HEK293 (cell line): Measurements from ENCODE around the gene SUPT4H1.

ENCODE experiments used
- CTCF ChIP-seq: fragments of 450-650 bp; formaldehyde crosslinking; IDR thresholded peaks from 2 replicates; pipeline ENCODE4 v1.5.1; 2016; ENCODE audit warnings: missing biosample characterization, missing genetic modification characterization
- KLF7 ChIP-seq: fragments of 450-650 bp; formaldehyde crosslinking; IDR thresholded peaks from 2 replicates; pipeline ENCODE4 v1.5.1; 2016; ENCODE audit warnings: missing biosample characterization, missing genetic modification characterization, borderline replicate concordance
- MZF1 ChIP-seq: fragments of 450-650 bp; formaldehyde crosslinking; IDR thresholded peaks from 2 replicates; pipeline ENCODE4 v1.5.1; 2017; ENCODE audit warnings: missing biosample characterization, missing genetic modification characterization, borderline replicate concordance
- SCRT1 ChIP-seq: fragments of 450-650 bp; formaldehyde crosslinking; IDR thresholded peaks from 2 replicates; pipeline ENCODE4 v1.5.1; 2016; ENCODE audit warnings: missing biosample characterization, missing genetic modification characterization, borderline replicate concordance
- ZNF274 ChIP-seq, 2 experiments: fragments of 200-500 bp in 1 of 2; fragments of 450-650 bp in 1 of 2; sonication (Bioruptor generic) in 1 of 2; formaldehyde crosslinking in 1 of 2; IDR thresholded peaks; 2 replicates each; pipeline versions ENCODE4 v1.5.1 to v1.6.1; 2014 to 2016; ENCODE audit warnings: borderline replicate concordance in 1 of 2, inconsistent platforms in 1 of 2, low read length in 1 of 2, missing biosample characterization in 1 of 2, missing genetic modification characterization in 1 of 2
- ZNF449 ChIP-seq: fragments of 450-650 bp; formaldehyde crosslinking; IDR thresholded peaks from 2 replicates; pipeline ENCODE4 v1.5.1; 2017; ENCODE audit warnings: missing biosample characterization, mild to moderate bottlenecking, missing genetic modification characterization, moderate library complexity

DNA sequence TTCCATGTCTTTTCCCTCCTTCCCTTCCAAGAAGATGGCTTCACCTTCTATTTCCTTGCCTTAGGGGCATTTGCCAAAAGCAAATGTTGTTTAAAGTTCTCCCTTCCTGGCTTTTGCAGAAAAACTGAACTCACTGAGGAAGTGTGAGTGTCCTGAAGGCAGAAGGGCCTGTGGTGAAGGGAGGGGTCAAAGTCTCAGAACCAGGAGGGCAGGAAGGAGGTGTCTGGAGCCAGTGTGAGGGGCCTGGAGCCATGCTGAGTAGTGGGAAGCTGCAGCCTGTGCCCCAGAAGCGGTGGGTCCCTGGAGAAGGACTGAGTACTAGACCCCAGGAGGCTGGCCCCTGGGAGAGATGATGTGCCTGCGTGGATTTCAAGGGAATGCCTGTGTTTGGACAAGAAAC is 23.8 kb upstream of the SUPT4H1 start:
- TF ChIP-seq SCRT1 (tag by site-specific recombination) (no peak), CTCF (no peak), KLF7 (no peak), ZNF449 (tag by site-specific recombination) (no peak), MZF1 (tag by site-specific recombination) (no peak), ZNF274 (IDR thresholded peaks at IDR 0.05; ENCODE audit: low read length) (no peak), ZNF274 (tag by site-specific recombination; IDR thresholded peaks at IDR 0.05; ENCODE audit: borderline replicate concordance) (no peak)
